Right lobe of liver (tissue), 4 donors: ENCODE measurements around the gene OTUD4.

Experiments used
- CTCF ChIP-seq, 4 donors: fragments of 200-600 bp in 3 of 4; fragments of 450-650 bp in 1 of 4; IDR thresholded peaks; one replicate each; pipeline versions ENCODE4 v1.5.1 to v1.8.0; 2016 to 2022; ENCODE audit warnings: antibody characterized with exemption in 4 of 4, mild to moderate bottlenecking in 2 of 4
- POLR2A ChIP-seq: fragments of 450-650 bp; IDR thresholded peaks from one replicate; pipeline ENCODE4 v1.6.1; 2017; ENCODE audit warnings: antibody characterized with exemption, mild to moderate bottlenecking
- donor health status: DM: no; HTN: no; CAD: no.
- donor health status: DM: no; HTN: no; CAD: no.
- donor health status: DM: no; HTN: yes; CAD: no.

GRCh38 chr4:145154573-145154972, 25.8 kb downstream of the OTUD4 start:
- TF ChIP-seq CTCF (IDR thresholded peaks at IDR 0.05): peak in 3 of 4 donors; percentile 43 to 51 (median 51)
- no peak for TF ChIP-seq POLR2A
